BJ (cell line): ENCODE measurements around the gene MORF4L1. TPM values are rescaled to one million over a fixed set of nuclear protein-coding genes. Genes with fewer than 3 reads are reported as not detected.

Source experiments
- CTCF ChIA-PET: fragments of 350-600 bp; formaldehyde crosslinking; extraction: SDS; loops from one replicate; lab custom pipeline; 2021; ENCODE audit warnings: antibody characterized with exemption, inconsistent platforms; lab: Yijun Ruan, JAX
- POLR2A ChIA-PET: fragments of 300-600 bp; sonication (Branson Sonifier 250); formaldehyde crosslinking; extraction: SDS; loops from one replicate; lab custom pipeline; 2021; ENCODE audit warnings: antibody characterized with exemption; lab: Charles Lee
- DNase-seq: peaks from one replicate; pipeline ENCODE4 v3.0.0-alpha.2; 2011; ENCODE audit warnings: low read depth
- H3K27me3 ChIP-seq: 2 replicates; pipeline ENCODE4 v1.6.0; 2011; ENCODE audit warnings: low read length; ENCODE audit not compliant: control insufficient read depth, insufficient read depth
- H3K36me3 ChIP-seq: 2 replicates; pipeline ENCODE4 v1.5.1; 2011; ENCODE audit warnings: low read length; ENCODE audit not compliant: control insufficient read depth, insufficient read depth
- H3K4me3 ChIP-seq: 2 replicates; pipeline ENCODE4 v1.5.1; 2011; ENCODE audit warnings: low read depth, mild to moderate bottlenecking, control low read depth, low read length
- CTCF ChIP-seq: IDR thresholded peaks from 2 replicates; pipeline ENCODE4 v1.5.1; 2011; ENCODE audit warnings: low read depth, mild to moderate bottlenecking, control low read depth, inconsistent platforms, low read length, moderate library complexity; ENCODE audit not compliant: insufficient read depth
- polyA plus RNA-seq: library from polyadenylated mRNA; depleted of rRNA; stranded (reverse); fragments of >200 nt; gene quantifications from 2 replicates; pipeline ENCODE4 v1.2.3, GENCODE V29; 2011

The MORF4L1 gene
- polyA plus RNA-seq, 1 experiment, result 199 TPM

GRCh38 chr15:78923015-78923414 lies 50.3 kb downstream of the MORF4L1 start:
- ChIA-PET CTCF (no interaction called here), POLR2A (no interaction called here)
- TF ChIP-seq CTCF, result no peak
- H3K4me3 ChIP-seq, result no peak overlapping the region
- no peaks in the 10 kb centered on the region for H3K27me3 ChIP-seq
- peaks cover 36% of the 10 kb centered on the region for H3K36me3 ChIP-seq
- DNase-seq, result no peak

GRCh38 chr15:78923480-78924360 lies 51.0 kb downstream of the MORF4L1 start:
- no peak for DNase-seq
- POLR2A ChIA-PET, result no interaction called here
- Histone ChIP-seq H3K27me3 (no peaks in the 10 kb centered on the region), H3K36me3 (peaks cover 35% of the 10 kb centered on the region), H3K4me3 (no peak overlapping the region)
- CTCF ChIA-PET, result interaction anchor here (2.5 kb wide), 1 partner anchor 13 kb away, joined by 9 read pairs; no protein-coding TSS in a partner anchor
- TF ChIP-seq CTCF, result no peak

GRCh38 chr15:78925076-78925624 lies 52.5 kb downstream of the MORF4L1 start:
- CTCF ChIA-PET, result interaction anchor here (1.3 to 2.5 kb wide), 2 partner anchors 15 to 54 kb away, joined by 3 to 9 read pairs; no protein-coding TSS in a partner anchor
- POLR2A ChIA-PET, result interaction anchor here (1.2 kb wide), 1 partner anchor 8 kb away, joined by 9 read pairs; no protein-coding TSS in a partner anchor
- TF ChIP-seq CTCF, result no peak

GRCh38 chr15:78925956-78926743 lies 53.5 kb downstream of the MORF4L1 start:
- ChIA-PET POLR2A (interaction anchor here (1.2 kb wide), 1 partner anchor 9 kb away, joined by 9 read pairs; no protein-coding TSS in a partner anchor), CTCF (interaction anchor here (1.5 to 2.5 kb wide), 2 partner anchors 16 to 18 kb away, joined by 3 to 9 read pairs; no protein-coding TSS in a partner anchor)
- Histone ChIP-seq H3K36me3 (peaks cover 33% of the 10 kb centered on the region), H3K4me3 (no peak overlapping the region), H3K27me3 (no peaks in the 10 kb centered on the region)
- TF ChIP-seq CTCF, result no peak
- no peak for DNase-seq

More at GRCh38 chr15:78925076-78925624, 52.5 kb downstream of the MORF4L1 start:
- Histone ChIP-seq H3K27me3 (no peaks in the 10 kb centered on the region), H3K36me3 (peaks cover 35% of the 10 kb centered on the region), H3K4me3 (no peak overlapping the region)
- no peak for DNase-seq
